Common myeloid progenitor, CD34-positive (primary cell): ENCODE data around the gene CARD10.

Experiments used
- CTCF ChIA-PET: fragments of 350-600 bp; sonication (Branson Sonifier 250); formaldehyde crosslinking; loops from one replicate; lab custom pipeline; 2021; ENCODE audit warnings: antibody characterized with exemption; lab: Charles Lee
- POLR2A ChIA-PET: fragments of 350-600 bp; sonication (Branson Sonifier 250); formaldehyde crosslinking; loops from one replicate; lab custom pipeline; 2021; ENCODE audit warnings: antibody characterized with exemption; lab: Charles Lee
- DNase-seq, 3 donors: peaks; one replicate each; pipeline versions ENCODE4 v3.0.0 to v3.0.0-alpha.2; 2013
- H3K27ac ChIP-seq, 2 experiments: 1 replicate in 1 of 2; 2 replicates in 1 of 2; pipeline ENCODE4 v1.7.0; 2013; ENCODE audit warnings: inconsistent platforms in 2 of 2, low read length in 2 of 2, mild to moderate bottlenecking in 2 of 2, low read depth in 1 of 2, moderate library complexity in 1 of 2; ENCODE audit not compliant: severe bottlenecking in 2 of 2, insufficient read depth in 1 of 2, poor library complexity in 1 of 2
- H3K27me3 ChIP-seq, 5 experiments: replicated peaks in 2 of 5; 1 replicate in 3 of 5; 2 replicates in 2 of 5; pipeline versions ENCODE4 v1.6.1 to v1.7.0; 2013; ENCODE audit warnings: low read length in 4 of 5, mild to moderate bottlenecking in 2 of 5, moderate library complexity in 2 of 5, inconsistent platforms in 1 of 5; ENCODE audit not compliant: insufficient read depth in 5 of 5, control insufficient read depth in 4 of 5
- H3K36me3 ChIP-seq, 4 experiments: 1 replicate in 2 of 4; 2 replicates in 2 of 4; pipeline versions ENCODE4 v1.6.1 to v1.7.0; 2013; ENCODE audit warnings: low read length in 3 of 4, control low read depth in 1 of 4, mild to moderate bottlenecking in 1 of 4; ENCODE audit not compliant: control insufficient read depth in 4 of 4, insufficient read depth in 4 of 4
- H3K4me1 ChIP-seq, 4 experiments: 1 replicate in 3 of 4; 2 replicates in 1 of 4; pipeline versions ENCODE4 v1.6.1 to v1.7.1; 2013; ENCODE audit warnings: low read length in 3 of 4, mild to moderate bottlenecking in 3 of 4, control low read depth in 1 of 4, inconsistent platforms in 1 of 4, moderate library complexity in 1 of 4; ENCODE audit not compliant: control insufficient read depth in 4 of 4, insufficient read depth in 4 of 4; ENCODE audit errors: control extremely low read depth in 1 of 4
- H3K4me3 ChIP-seq, 7 experiments: 1 replicate in 4 of 7; 2 replicates in 3 of 7; pipeline versions ENCODE4 v1.5.1 to v1.7.0; 2013; ENCODE audit warnings: mild to moderate bottlenecking in 7 of 7, low read length in 6 of 7, moderate library complexity in 6 of 7, inconsistent platforms in 2 of 7, low read depth in 2 of 7, control low read depth in 1 of 7; ENCODE audit not compliant: insufficient read depth in 4 of 7, control insufficient read depth in 1 of 7; ENCODE audit errors: extremely low read depth in 1 of 7
- H3K9me3 ChIP-seq, 5 experiments: 1 replicate in 4 of 5; 2 replicates in 1 of 5; pipeline versions ENCODE4 v1.6.1 to v1.7.1; 2013; ENCODE audit warnings: low read length in 4 of 5, mild to moderate bottlenecking in 2 of 5, inconsistent platforms in 1 of 5, low read depth in 1 of 5, moderate library complexity in 1 of 5; ENCODE audit not compliant: control insufficient read depth in 4 of 5, insufficient read depth in 2 of 5; ENCODE audit errors: control extremely low read depth in 1 of 5
- WGBS: methylation state at CpG from one replicate; pipeline ENCODE4 v1.1.5; 2013; ENCODE audit not compliant: insufficient coverage; 5-methylcytosine and 5-hydroxymethylcytosine counted together

CARD10 gene

GRCh38 chr22:37461961-37462360 lies 57.3 kb downstream of the CARD10 start:
- Histone ChIP-seq H3K4me3 (no peak overlapping the region), H3K4me1 (peaks cover 0 to 11% (median 8%) of the 10 kb centered on the region in 4 experiments), H3K9me3 (no peaks in the 10 kb centered on the region), H3K27ac (no peak overlapping the region), H3K36me3 (peaks cover 3 to 15% (median 7%) of the 10 kb centered on the region in 4 experiments), H3K27me3 (no peaks in the 10 kb centered on the region)
- CTCF ChIA-PET = interaction anchor here (0.8 to 2.0 kb wide), 5 partner anchors 11 to 130 kb away, joined by 3 to 6 read pairs (median 3); no protein-coding TSS in a partner anchor
- POLR2A ChIA-PET = no interaction called here
- 67% methylated on average over 3 of the region's 6 CpGs for WGBS
- no peak for DNase-seq

GRCh38 chr22:37460684-37461083 lies 58.5 kb downstream of the CARD10 start:
- Histone ChIP-seq H3K36me3 (peaks cover 2 to 4% (median 4%) of the 10 kb centered on the region in 4 experiments), H3K27ac (no peak overlapping the region), H3K4me1 (peaks cover 0 to 11% (median 8%) of the 10 kb centered on the region in 4 experiments), H3K27me3 (no peaks in the 10 kb centered on the region), H3K4me3 (no peak overlapping the region), H3K9me3 (no peaks in the 10 kb centered on the region)
- ChIA-PET CTCF (no interaction called here), POLR2A (no interaction called here)
- WGBS = 80% methylated on average over 2 of the region's 3 CpGs
- DNase-seq = no peak

- no peak overlapping the region for H3K4me3 ChIP-seq
- WGBS = 98% methylated on average over 7 of the region's 9 CpGs
- peaks cover 2 to 10% (median 4%) of the 10 kb centered on the region in 4 experiments for H3K4me1 ChIP-seq
- ChIA-PET POLR2A (interaction anchor here (0.7 kb wide), 1 partner anchor 129 kb away, joined by 5 read pairs; no protein-coding TSS in a partner anchor), CTCF (interaction anchor here (1.2 to 6.2 kb wide), 12 partner anchors 10 to 198 kb away, joined by 3 to 66 read pairs (median 6); no protein-coding TSS in a partner anchor)
- no peak for DNase-seq
- no peak overlapping the region for H3K27ac ChIP-seq
- H3K36me3 ChIP-seq = no peaks in the 10 kb centered on the region
- H3K27me3 ChIP-seq = no peaks in the 10 kb centered on the region
- no peaks in the 10 kb centered on the region for H3K9me3 ChIP-seq
Observed at GRCh38 chr22:37459206-37459605, 60.0 kb downstream of the CARD10 start.

- peak; percentile 59 to 77 (median 71) for DNase-seq
- no peaks in the 10 kb centered on the region for H3K27me3 ChIP-seq
- no peak overlapping the region for H3K27ac ChIP-seq
- H3K36me3 ChIP-seq = no peaks in the 10 kb centered on the region
- H3K4me3 ChIP-seq = no peak overlapping the region
- 68% methylated on average over 3 of the region's 4 CpGs for whole genome bisulfite sequencing
- ChIA-PET POLR2A (interaction anchor here (1.2 kb wide), 1 partner anchor 290 kb away, joined by 3 read pairs; no protein-coding TSS in a partner anchor), CTCF (interaction anchor here (0.9 to 6.2 kb wide), 21 partner anchors 8 to 212 kb away, joined by 3 to 66 read pairs (median 4); partner anchors contain the start of gene ELFN2)
- H3K4me1 ChIP-seq = peaks cover 0 to 6% (median 3%) of the 10 kb centered on the region in 4 experiments
- no peaks in the 10 kb centered on the region for H3K9me3 ChIP-seq
Observed at GRCh38 chr22:37457093-37457893, 61.9 kb downstream of the CARD10 start.

GRCh38 chr22:37456346-37456745 lies 62.9 kb downstream of the CARD10 start:
- ChIA-PET CTCF (interaction anchor here (0.7 to 6.2 kb wide), 17 partner anchors 9 to 212 kb away, joined by 3 to 66 read pairs (median 3); no protein-coding TSS in a partner anchor), POLR2A (interaction anchor here (1.2 kb wide), 1 partner anchor 289 kb away, joined by 3 read pairs; no protein-coding TSS in a partner anchor)
- H3K4me1 ChIP-seq = peaks cover 0 to 6% (median 3%) of the 10 kb centered on the region in 4 experiments
- 93% methylated on average over 12 of the region's 17 CpGs for WGBS
- no peak overlapping the region for H3K4me3 ChIP-seq
- peaks cover 0 to under 1% (median 0%) of the 10 kb centered on the region in 5 experiments for H3K9me3 ChIP-seq
- H3K27me3 ChIP-seq = no peaks in the 10 kb centered on the region
- no peak for DNase-seq
- H3K36me3 ChIP-seq = no peaks in the 10 kb centered on the region
- H3K27ac ChIP-seq = no peak overlapping the region

GRCh38 chr22:37455896-37456295 lies 63.3 kb downstream of the CARD10 start:
- Histone ChIP-seq H3K27me3 (no peaks in the 10 kb centered on the region), H3K4me1 (peaks cover 0 to 6% (median 3%) of the 10 kb centered on the region in 4 experiments), H3K36me3 (no peaks in the 10 kb centered on the region), H3K27ac (no peak overlapping the region), H3K9me3 (peaks cover 0 to 3% (median 0%) of the 10 kb centered on the region in 5 experiments), H3K4me3 (no peak overlapping the region)
- POLR2A ChIA-PET = no interaction called here
- WGBS = 80% methylated on average over 1 of the region's 14 CpGs
- peak in 1 of 3 donors; percentile 16 for DNase-seq
- CTCF ChIA-PET = interaction anchor here (0.7 to 6.2 kb wide), 16 partner anchors 10 to 211 kb away, joined by 3 to 66 read pairs (median 4); no protein-coding TSS in a partner anchor
